IPS DF 4.7 (cell line): ENCODE measurements around the gene KCTD6.
"Not testable (repeated sequence)": the region's sequence is repeated elsewhere in the genome, so short reads cannot be mapped to it uniquely, and the experiment has no call there.

Experiments
- DNase-seq: peaks from one replicate; pipeline ENCODE4 v3.0.0-alpha.2; 2013; ENCODE audit warnings: low spot score; ENCODE audit errors: extremely low read depth

The KCTD6 gene

GRCh38 chr3:58524326-58524888 lies 32.5 kb downstream of the KCTD6 start:
- no peak for DNase-seq

GRCh38 chr3:58526515-58526957 lies 34.6 kb downstream of the KCTD6 start:
- no peak for DNase-seq

GRCh38 chr3:58527440-58527839 lies 35.5 kb downstream of the KCTD6 start:
- DNase-seq: not testable (repeated sequence)

GRCh38 chr3:58528629-58529028 lies 36.7 kb downstream of the KCTD6 start:
- no peak for DNase-seq

GRCh38 chr3:58529516-58530353 lies 37.8 kb downstream of the KCTD6 start:
- DNase-seq: no peak

- no peak for DNase-seq
These were observed 38.5 kb downstream of the KCTD6 start for GRCh38 chr3:58530354-58530865.

GRCh38 chr3:58531555-58531954 lies 39.7 kb downstream of the KCTD6 start:
- no peak for DNase-seq

- DNase-seq: no peak
These were observed 40.1 kb downstream of the KCTD6 start for GRCh38 chr3:58531956-58532355.

- no peak for DNase-seq
These were observed 40.9 kb downstream of the KCTD6 start for GRCh38 chr3:58532794-58533220.

- DNase-seq: no peak
These were observed 42.9 kb downstream of the KCTD6 start for GRCh38 chr3:58534592-58535494.

- no peak for DNase-seq
These were observed 43.9 kb downstream of the KCTD6 start for GRCh38 chr3:58535531-58536500.

- DNase-seq: no peak
These were observed 44.9 kb downstream of the KCTD6 start, which contains the start of gene ACOX2 for GRCh38 chr3:58536501-58537411. Gene ACOX2 (minus strand): TSS chr3:58537190. CDS start chr3:58535106, 2,084 bp downstream.

- no peak for DNase-seq
These were observed 45.8 kb downstream of the KCTD6 start for GRCh38 chr3:58537412-58538301.

- no peak for DNase-seq
These were observed 47.7 kb downstream of the KCTD6 start for GRCh38 chr3:58539626-58540025.

- DNase-seq: no peak
These were observed 48.4 kb downstream of the KCTD6 start for GRCh38 chr3:58540176-58540858.

- no peak for DNase-seq
These were observed 52.6 kb downstream of the KCTD6 start for GRCh38 chr3:58544541-58544940.

- DNase-seq: no peak
These were observed 59.8 kb downstream of the KCTD6 start for GRCh38 chr3:58551636-58552180.
